Mesodermal cell (in vitro differentiated cells): ENCODE data around the gene CCZ1B.
"Not testable (repeated sequence)": the region's sequence is repeated elsewhere in the genome, so short reads cannot be mapped to it uniquely, and the experiment has no call there.

Experiments
- H3K27ac ChIP-seq: 2 replicates; pipeline ENCODE4 v1.7.0; 2013; ENCODE audit warnings: mild to moderate bottlenecking, low read depth, low read length, moderate library complexity; ENCODE audit not compliant: severe bottlenecking
- H3K36me3 ChIP-seq: 2 replicates; pipeline ENCODE4 v1.7.1; 2013; ENCODE audit warnings: mild to moderate bottlenecking, low read length, moderate library complexity; ENCODE audit not compliant: control insufficient read depth, insufficient read depth
- H3K4me1 ChIP-seq: one replicate; pipeline ENCODE4 v1.7.1; 2013; ENCODE audit warnings: mild to moderate bottlenecking, low read length; ENCODE audit not compliant: insufficient read depth, control insufficient read depth, poor library complexity, severe bottlenecking
- H3K4me3 ChIP-seq: 2 replicates; pipeline ENCODE4 v1.7.0; 2013; ENCODE audit warnings: low read length, control low read depth, mild to moderate bottlenecking; ENCODE audit not compliant: insufficient read depth, poor library complexity, severe bottlenecking; ENCODE audit errors: extremely low read depth
- H3K9me3 ChIP-seq: 2 replicates; pipeline ENCODE4 v1.7.1; 2013; ENCODE audit warnings: mild to moderate bottlenecking, low read length, moderate library complexity; ENCODE audit not compliant: control insufficient read depth
- WGBS, 2 experiments: methylation state at CpG; one replicate each; pipeline ENCODE4 v1.1.5; 2013; ENCODE audit warnings: missing lambda C conversion rate in 2 of 2; ENCODE audit not compliant: insufficient coverage in 2 of 2; 5-methylcytosine and 5-hydroxymethylcytosine counted together

The CCZ1B gene

DNA sequence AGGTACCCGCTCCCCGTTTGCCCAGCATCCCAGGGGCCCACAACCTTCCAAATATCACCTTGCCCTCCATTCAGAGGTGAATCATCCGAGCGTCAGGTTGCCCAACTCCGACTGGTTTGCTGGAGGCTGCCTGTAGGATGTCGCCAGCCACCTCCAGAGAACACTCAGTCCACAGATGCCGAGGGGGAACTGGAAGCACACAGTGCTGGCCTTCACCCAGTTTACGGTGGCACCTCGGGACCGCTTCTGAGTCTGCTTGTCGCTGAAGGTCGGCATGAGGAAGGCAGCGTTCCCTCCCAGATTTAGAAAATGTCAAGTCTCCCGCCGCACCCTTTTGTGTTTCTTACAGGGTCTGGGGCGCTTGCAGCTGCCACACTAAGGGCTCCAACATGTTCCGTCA is 27.6 kb upstream of the CCZ1B start:
- not testable (repeated sequence) for H3K27ac ChIP-seq, H3K36me3 ChIP-seq, H3K4me1 ChIP-seq, H3K4me3 ChIP-seq, H3K9me3 ChIP-seq
- WGBS, 2 experiments: 90 to 92% methylated on average over 14 to 17 of the region's 17 CpGs

DNA sequence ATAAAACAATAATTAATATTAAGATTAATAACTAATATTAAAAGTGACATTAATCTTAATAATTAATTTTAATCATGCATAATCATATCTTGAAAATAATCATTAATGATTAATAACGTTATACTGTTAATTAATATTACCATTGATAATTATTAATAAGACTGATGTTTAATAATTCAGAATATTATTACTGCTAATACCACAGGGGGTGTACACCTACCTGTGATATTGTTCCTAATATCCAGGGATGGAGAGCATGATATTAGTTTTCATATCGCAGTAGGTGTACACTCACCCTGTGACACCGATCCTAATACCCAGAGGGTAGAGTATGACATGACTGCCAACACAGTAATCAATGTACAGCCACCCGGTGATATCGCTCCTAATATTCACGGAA is 23.1 kb upstream of the CCZ1B start:
- not testable (repeated sequence) for H3K27ac ChIP-seq, H3K4me1 ChIP-seq, H3K9me3 ChIP-seq, H3K36me3 ChIP-seq, H3K4me3 ChIP-seq
- WGBS, 2 experiments: 97 to 100% methylated on average over 1 to 5 of the region's 6 CpGs

DNA sequence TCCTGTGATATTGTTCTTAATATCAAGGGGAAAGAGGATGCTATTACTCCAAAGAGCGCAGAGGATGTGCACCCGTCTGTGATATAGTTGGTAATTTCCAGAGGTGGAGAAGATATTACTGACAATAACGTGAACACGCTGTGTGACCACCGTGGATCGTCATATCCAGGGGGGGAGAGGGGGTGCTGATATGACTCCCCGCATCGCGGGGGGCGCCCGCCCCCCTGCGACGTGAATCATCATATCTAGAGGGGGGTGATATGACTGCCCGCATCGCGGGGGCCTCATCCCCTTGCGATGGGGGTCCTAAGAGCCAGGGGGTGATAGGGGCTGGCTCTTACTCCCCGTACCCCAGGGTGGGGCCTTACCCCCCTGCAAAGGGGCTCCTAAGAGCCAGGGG is 21.7 kb upstream of the CCZ1B start:
- WGBS, 2 experiments: 89% methylated on average over 2 of the region's 18 CpGs; no CpG with 5 or more reads in 1 of the 2 experiments
- not testable (repeated sequence) for H3K36me3 ChIP-seq, H3K4me1 ChIP-seq, H3K4me3 ChIP-seq, H3K27ac ChIP-seq, H3K9me3 ChIP-seq

DNA sequence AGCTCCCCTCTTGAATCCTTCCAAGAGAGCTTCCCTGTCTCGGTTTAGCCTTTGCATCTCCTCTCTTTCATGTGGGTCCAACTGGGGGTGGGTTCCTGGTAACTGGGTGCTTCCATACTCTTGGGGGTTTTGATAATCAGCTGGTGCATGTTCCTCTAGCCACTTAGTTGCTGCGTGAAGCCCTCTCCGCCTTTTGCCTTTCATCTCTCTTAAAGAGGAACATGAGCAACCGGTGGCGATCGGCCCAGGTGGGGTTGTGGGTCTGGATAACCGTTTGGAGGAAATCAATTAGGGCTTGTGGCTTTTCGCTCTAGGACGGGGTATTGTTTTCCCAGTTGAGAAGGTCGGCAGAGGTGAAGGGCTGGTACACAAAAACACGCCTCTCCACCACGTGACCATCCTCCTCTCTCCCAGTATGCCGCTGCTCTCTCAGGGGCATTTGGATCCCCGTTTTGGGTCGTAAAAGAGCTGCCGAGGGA is 19.9 kb upstream of the CCZ1B start:
- not testable (repeated sequence) for H3K36me3 ChIP-seq, H3K4me3 ChIP-seq, H3K9me3 ChIP-seq, H3K4me1 ChIP-seq, H3K27ac ChIP-seq
- WGBS, 2 experiments: 73% methylated on average over 4 to 5 of the region's 16 CpGs

DNA sequence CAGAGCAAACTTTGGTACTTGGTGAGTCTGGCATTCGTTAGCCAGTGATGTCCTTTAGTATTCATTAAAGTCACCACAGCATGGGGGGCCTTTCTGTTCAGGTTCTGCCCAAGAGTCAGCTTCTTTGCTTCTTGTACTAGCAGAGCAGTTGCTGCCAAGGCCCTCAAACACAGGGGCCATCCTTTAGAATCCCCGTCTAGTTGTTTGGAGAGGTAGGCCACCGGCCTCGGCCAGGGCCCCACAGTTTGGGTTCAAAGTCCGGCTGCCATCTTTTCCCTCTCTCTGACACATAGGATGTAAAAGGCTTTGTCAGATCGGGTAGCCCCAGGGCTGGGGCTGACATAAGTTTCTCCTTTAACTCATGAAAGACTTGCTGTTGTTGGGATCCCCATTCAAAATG is 17.6 kb upstream of the CCZ1B start:
- 80 to 87% methylated on average over 3 to 4 of the region's 6 CpGs for WGBS, 2 experiments
- not testable (repeated sequence) for H3K4me3 ChIP-seq, H3K36me3 ChIP-seq, H3K27ac ChIP-seq, H3K9me3 ChIP-seq, H3K4me1 ChIP-seq

DNA sequence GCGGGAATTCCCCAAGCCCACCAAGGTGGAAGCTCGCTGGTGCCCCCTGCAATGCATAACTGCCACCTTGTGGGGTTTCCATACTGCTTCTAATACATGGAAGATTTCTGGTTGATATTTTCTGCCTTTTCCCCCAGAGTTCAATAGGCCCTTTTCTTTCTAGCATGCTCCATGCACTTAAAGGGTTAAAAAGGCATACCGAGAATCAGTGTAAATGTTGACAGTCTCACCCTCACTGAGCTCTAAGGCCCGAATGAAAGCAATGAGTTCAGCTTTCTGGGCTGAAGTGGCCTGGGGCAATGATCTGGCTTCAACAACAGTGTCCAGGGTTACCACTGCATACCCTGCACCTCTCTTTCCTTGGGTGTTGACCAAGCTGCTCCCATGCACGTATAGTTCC is 17.0 kb upstream of the CCZ1B start:
- H3K27ac ChIP-seq, H3K4me3 ChIP-seq, H3K36me3 ChIP-seq, H3K4me1 ChIP-seq, H3K9me3 ChIP-seq: not testable (repeated sequence)
- WGBS, 2 experiments: 25% methylated on average over 2 of the region's 5 CpGs; no CpG with 5 or more reads in 1 of the 2 experiments

DNA sequence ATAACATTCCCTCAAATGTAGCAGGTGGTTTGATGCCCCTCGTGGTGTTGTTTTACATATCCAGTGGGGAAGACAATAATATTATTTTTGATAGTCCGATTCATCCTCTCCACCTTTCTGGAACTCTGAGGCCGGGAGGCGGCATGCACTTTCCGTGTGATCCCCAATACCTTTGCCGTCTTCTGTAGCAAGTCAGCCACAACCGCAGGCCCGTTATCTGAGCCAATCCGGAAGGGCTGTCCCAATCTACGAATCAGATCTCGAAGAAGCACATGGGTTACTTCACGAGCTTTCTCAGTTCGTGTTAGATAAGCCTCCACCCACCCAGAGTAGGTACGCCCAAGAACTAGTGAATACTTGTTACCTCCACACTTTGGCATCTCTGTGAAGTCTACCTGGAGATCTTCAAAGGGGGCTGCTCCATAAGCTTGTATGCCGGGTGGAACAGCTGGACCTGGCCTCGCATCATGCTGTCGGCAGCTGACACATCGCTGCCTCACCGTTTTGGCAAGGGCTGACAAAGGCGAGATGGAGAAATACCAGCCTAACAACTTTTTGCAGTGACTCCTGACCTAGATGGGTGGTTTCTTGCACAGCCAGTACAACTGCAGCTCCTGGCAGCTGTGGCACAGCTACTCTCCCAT is 16.3 kb upstream of the CCZ1B start:
- H3K27ac ChIP-seq, H3K4me1 ChIP-seq, H3K9me3 ChIP-seq, H3K4me3 ChIP-seq, H3K36me3 ChIP-seq: not testable (repeated sequence)
- WGBS, 2 experiments: 88 to 92% methylated on average over 18 of the region's 20 CpGs

DNA sequence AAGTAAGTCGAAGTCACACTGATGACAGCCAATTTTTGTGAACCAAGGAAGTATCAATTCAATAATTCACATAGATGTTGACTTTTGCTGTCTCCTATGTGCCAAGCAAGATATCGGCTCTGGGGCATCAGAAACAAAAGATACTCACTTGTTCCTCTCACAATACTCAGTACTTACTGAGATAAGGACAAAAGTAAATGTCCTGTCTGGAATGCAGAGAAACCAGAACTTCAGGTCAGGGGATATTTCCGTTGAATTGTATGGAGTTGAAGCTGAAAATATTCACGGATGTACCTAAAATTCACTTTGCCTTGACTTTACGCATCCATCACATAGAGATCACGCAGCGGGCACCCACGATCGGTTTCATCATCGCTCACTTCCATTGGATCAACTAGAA is 11.0 kb upstream of the CCZ1B start:
- H3K9me3 ChIP-seq, H3K36me3 ChIP-seq, H3K27ac ChIP-seq, H3K4me1 ChIP-seq, H3K4me3 ChIP-seq: not testable (repeated sequence)
- WGBS, 2 experiments: 88 to 92% methylated on average over 7 to 9 of the region's 10 CpGs

DNA sequence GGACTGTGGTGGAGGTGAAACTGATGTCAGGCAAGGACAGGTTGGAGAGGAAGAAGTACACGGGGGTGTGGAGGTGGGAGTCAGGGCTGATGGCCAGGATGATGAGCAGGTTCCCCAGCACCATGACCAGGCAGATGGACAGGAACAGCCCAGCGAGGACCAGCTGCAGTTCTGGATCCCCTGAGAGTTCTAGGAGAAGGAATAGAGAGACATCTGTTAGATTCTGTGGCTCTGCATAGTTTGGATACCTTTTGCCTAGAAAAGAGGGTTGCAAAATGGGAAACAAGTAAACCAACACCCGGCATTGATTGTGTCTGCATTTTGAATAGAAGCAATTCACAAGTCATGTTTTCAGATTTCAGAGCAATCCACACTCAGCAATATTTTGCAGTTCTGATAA is 9.4 kb upstream of the CCZ1B start:
- H3K9me3 ChIP-seq, H3K27ac ChIP-seq, H3K36me3 ChIP-seq, H3K4me1 ChIP-seq, H3K4me3 ChIP-seq: not testable (repeated sequence)
- WGBS, 2 experiments: 78 to 100% methylated on average over 1 to 2 of the region's 3 CpGs

DNA sequence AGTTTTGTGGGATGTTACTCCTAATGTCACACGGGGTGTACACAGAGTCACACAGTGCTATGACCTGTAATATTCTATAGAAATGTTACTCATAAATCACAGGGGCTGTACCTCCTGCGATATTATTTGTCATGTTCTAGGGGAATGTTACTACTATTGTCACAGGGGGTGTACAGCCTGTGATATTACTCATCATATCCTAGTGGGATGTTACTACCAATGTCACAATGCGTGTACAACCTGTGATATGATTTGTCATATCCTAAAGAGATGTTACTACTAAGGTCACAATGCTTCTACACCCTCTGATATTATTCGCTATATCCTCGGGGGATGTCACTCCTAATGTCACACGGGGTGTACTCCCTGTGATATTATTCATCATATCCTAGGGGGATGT is 7.6 kb upstream of the CCZ1B start:
- H3K36me3 ChIP-seq: no peaks in the 10 kb centered on the region
- no peaks in the 10 kb centered on the region for H3K4me1 ChIP-seq
- H3K4me3 ChIP-seq: no peak overlapping the region
- H3K27ac ChIP-seq: no peak overlapping the region
- no peaks in the 10 kb centered on the region for H3K9me3 ChIP-seq
- WGBS, 2 experiments: no CpG with 5 or more reads among the region's 6 CpGs

DNA sequence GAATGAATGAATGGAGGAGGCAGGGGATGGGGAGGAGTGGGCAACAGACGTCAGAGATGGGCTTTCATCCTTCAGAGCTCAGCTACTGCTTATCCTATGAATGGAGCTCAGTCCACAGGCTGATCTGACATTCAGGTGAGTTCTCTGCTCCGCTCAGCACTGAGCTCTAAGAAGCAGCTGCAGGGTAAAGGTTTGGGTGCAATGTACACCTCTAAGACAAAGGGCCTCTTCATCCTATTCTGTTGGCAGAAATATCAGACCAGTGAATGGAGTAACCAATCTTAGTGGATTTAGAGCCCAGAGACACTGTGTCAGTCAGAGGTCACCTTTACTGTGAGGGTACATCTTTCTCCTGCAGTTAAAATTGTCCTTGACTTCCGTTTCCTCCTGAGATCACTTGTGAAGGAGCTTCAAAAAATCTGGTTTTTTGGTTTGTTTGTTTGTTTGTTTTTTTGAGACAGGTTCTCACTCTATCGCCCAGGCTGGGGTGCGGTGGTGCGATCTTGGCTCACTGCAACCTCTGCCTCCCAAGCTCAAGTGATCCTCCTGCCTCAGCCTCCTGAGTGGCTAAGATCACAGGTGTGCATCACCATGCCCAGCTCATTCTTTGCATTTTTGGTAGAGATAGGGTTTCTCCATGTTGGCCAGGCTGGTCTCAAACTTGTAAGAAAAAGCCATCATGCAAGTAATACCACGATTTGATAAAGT is 5.1 kb upstream of the CCZ1B start:
- no peaks in the 10 kb centered on the region for H3K36me3 ChIP-seq
- no peaks in the 10 kb centered on the region for H3K9me3 ChIP-seq
- WGBS, 2 experiments: 84 to 91% methylated on average over 5 of the region's 7 CpGs
- H3K27ac ChIP-seq: no peak overlapping the region
- H3K4me3 ChIP-seq: no peak overlapping the region
- H3K4me1 ChIP-seq: no peaks in the 10 kb centered on the region
